CD1c-positive myeloid dendritic cell (primary cell): ENCODE results near the gene AK9.
"Not testable (repeated sequence)": the region's sequence is repeated elsewhere in the genome, so short reads cannot be mapped to it uniquely, and the experiment has no call there.

ENCODE experiments used
- DNase-seq: peaks from one replicate; pipeline ENCODE4 v3.0.0-alpha.2; 2016; ENCODE audit errors: extremely low spot score

Gene AK9

DNA sequence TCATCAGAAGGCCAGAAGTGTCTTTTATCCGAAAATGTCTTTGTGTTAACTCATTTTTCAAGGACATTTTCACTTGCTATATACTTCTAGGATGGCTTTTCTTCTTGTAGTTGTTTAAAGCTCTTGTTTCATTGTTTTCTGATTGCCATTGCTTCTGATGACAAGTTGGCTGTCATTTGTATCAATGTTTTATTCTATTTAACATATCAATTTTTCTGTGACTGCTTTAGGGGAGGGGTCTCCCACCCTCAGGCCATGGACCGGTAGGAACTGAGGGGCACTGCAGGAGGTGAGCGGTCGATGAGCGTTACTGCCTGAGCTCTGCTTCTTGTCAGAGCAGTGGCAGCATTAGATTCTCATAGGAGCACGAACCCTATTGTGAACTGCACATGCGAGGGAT is 65.8 kb downstream of the AK9 start:
- DNase-seq, result no peak

DNA sequence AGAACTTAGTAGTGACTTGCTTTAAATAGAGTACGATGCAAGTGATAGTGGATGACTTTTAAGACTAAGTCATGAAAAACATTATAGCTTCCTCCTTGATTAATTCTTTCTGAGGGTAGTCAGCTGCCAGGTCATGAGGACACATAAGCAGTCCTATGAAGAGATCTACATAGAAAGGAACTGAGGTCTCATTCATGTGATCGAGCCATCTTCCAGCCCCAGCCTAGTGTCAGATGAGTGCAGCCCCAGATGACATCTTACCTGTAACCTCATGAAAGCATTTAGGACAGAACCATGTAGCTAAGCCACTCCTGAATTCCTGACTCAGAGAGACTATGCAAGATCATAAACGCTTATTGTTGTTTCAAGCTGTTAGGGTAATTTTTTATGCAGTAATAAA is 67.7 kb downstream of the AK9 start:
- no peak for DNase-seq

DNA sequence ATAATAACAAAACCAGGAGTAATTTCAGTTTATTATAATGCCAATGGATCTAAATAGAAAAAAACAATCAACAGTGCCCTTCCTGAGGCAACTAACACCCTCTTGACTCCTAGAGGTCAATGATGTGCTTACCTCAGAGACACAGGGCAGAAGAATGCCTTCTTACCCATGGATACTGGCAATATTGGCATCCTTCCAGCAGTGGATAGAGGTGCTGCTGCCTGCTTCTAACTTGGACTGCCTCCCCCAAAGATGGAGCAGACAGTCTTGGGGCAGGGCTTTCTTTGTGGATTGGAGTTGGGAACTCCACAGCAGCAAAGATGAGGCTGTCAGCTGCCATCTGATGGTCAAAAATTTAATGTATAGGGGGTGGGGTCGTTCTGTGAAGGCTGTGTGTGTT is 78.7 kb downstream of the AK9 start:
- no peak for DNase-seq

DNA sequence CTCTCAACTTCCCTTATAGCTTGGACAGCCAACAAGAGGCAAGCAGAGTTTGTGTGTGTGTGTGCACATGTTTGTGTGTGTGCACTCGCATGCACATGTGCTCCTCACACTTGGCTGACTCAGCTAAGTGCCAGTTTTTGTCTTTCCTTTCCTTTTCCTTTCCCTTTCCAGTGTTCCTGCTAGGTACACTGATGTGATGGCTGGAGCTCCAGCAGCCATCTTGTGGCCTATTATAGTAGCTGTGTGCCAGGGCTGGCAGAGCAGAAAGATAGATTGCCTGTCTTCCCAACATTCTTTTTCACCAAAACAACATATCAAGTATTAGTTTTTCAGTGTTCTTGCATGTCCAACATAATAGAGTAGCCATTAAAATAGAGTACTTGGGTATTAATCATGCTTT is 79.5 kb downstream of the AK9 start:
- DNase-seq, result no peak

DNA sequence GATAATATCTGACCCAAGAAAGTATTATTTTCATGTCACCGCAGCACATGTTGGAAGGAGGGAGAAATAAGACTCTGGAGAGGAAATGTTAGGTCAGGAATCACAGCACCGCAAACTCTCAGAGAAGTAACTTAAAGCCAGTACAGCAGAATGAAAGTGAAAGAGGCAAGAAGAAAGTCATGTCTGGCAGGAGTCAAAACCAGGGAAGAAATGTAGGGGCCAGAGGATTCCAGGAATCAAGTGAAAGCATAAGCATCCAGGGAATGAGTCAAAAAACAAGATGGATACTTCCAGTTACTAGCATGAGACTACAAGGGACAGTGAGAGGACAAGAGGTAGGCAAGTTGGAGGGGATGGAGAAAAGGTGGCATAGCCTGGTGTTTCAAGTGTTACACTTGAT is 80.4 kb downstream of the AK9 start:
- no peak for DNase-seq

DNA sequence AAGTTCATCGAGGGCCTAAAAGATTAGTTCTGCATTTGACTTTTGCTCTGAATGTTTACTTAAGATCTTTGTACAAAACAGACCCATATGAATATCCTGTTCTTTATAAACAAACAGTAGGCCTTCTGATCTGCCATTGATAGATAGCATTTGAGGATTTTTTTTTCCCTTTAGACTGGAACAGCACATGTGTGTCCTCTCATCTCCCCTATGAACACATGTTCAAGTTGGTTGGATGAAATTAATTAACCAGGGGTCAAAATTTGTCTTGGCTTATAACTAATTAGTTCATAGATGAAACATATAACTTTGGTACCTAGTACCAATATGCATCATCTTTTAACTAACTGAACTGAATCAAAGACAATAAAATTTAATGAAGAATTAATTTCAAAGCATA is 81.3 kb downstream of the AK9 start:
- DNase-seq, result no peak

DNA sequence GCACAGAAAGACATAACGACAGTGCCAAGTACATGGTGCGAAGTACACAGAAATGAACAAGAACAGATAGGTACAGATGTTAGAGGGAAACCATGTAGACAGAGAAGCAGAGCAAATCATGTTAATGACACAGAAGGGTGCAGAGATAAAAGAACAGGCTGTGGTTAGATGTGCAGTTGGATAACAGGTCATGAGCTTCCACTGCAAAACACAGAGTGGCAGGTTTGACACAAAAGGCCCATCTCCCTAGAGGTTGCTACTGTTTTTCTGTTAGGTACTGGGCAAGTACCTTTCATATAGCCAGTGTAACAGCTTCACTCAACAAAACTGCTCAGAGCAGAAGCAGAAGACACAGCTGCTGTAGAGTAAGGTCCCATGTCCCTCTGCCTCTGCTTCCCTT is 84.6 kb downstream of the AK9 start:
- DNase-seq, result no peak

DNA sequence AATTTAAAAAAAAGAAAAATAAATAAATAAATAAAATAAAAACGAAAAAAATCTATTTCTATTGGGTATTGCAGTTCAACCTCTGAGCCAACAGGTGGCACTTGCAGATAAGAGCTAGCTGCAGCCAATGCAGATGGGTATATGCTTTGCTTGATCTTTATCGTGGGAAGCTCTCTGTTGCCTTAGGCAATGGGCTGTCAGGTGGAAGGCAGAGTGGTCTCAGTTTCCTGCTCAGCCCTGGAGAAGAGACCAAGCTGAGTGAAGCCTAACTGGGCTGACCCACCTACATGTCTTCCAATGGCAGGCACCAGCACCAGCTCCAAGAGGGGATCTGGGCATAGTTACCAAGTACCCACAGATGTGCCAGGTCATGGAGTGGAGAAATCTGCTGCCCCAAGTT is 95.0 kb downstream of the AK9 start:
- DNase-seq, result peak; percentile 37

DNA sequence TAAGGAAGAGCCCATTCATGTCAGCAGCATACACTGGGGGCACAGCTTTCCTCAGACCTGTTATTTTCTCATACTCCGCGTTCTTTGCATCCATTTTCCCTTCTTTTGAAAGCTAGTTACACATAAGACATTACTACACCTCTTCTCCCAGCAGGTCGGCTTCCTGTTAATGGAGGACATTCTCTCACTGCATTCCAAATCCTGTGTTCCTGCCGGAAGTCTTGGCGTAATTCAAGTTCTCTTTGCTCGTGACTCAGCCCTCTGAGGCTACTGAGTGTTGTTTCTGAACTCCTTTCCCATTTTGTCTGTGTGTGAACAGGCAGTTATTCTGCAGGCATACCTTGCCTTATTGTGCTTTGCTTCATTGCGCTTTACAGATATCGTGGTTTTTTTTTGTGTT is 110.5 kb downstream of the AK9 start:
- no peak for DNase-seq

DNA sequence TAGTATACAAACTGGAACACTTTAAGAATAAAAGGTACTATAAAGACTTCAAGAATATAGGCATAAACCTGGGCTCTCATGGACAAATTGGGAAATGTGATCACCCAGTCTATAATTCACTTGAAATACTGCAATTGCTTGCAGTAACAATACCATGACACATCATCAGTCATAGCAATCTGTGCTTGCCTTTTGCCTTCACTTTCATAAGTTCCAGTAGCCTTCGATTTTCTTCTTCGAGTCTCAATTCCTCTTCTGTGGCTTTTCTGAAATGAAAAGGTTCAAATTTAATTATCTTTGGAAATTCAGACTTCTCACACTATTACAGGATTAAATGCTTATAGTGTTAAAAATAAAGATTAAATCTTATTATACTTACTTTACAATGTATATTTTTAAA is 111.6 kb downstream of the AK9 start:
- DNase-seq, result peak; percentile 23

DNA sequence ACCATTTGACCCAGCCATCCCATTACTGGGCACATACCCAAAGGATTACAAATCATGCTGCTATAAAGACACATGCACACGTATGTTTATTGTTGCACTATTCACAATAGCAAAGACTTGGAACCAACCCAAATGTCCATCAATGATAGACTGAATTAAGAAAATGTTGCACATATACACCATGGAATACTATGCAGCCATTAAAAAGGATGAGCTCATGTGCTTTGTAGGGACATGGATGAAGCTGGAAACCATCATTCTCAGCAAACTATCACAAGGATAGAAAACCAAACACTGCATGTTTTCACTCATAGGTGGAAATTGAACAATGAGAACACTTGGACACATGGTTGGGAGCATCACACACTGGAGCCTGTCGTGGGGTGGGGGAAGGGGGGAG is 121.1 kb downstream of the AK9 start:
- DNase-seq, result not testable (repeated sequence)

DNA sequence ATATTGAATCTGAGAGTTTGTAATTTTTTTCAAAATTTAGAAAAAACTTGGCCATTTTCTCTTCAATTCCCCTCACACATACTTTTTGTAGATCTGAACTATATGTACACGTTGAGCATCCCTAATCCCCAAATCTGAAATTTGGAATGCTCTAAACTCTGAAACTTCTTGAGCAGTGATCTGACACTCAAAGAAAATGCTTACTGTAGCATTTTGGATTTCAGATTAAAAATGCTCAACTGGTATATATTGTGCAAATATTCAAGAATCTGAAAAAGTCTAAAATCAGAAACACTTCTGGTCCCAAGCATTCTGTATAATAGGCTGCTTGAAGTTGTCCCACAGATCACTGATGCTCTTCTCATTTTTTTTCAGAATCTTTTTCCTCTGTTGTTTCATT is 129.2 kb downstream of the AK9 start:
- DNase-seq, result no peak

DNA sequence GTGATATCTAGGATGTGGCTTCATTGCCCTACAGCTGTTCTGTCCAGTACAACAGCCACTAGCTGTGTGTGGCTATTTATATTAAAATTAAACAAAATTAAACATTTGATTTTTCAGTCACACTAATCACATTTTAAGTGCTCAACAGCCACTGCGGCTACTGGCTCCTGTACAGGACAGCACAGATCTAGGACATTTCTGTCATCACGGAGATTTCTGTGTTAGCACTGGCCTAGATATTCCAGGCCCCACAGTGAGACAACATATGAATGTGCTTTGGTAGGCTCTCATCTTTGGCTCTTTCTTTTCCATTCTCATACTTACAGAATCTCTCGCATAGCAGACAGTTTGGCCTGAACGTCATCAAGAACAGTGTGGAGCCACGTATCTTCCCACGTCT is 159.6 kb downstream of the AK9 start:
- no peak for DNase-seq

DNA sequence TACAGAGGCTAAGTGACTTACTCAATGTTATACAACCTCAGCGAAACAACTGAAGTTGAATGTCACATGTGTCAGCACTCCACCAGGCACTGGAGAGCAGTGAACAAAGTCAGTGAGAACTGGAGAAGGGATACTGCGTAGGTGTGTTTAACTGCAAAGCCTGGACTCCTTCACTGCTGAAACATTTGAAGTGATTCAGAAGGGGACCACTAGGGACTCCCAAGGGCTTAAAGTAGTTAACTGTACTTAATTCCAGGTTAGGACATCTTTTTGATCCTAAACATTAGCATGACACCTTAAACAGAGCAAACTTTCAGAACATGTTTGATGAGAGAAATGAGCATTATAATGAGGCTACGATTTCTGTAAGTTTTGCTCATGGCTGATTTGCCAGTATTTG is 163.0 kb downstream of the AK9 start:
- DNase-seq, result no peak

DNA sequence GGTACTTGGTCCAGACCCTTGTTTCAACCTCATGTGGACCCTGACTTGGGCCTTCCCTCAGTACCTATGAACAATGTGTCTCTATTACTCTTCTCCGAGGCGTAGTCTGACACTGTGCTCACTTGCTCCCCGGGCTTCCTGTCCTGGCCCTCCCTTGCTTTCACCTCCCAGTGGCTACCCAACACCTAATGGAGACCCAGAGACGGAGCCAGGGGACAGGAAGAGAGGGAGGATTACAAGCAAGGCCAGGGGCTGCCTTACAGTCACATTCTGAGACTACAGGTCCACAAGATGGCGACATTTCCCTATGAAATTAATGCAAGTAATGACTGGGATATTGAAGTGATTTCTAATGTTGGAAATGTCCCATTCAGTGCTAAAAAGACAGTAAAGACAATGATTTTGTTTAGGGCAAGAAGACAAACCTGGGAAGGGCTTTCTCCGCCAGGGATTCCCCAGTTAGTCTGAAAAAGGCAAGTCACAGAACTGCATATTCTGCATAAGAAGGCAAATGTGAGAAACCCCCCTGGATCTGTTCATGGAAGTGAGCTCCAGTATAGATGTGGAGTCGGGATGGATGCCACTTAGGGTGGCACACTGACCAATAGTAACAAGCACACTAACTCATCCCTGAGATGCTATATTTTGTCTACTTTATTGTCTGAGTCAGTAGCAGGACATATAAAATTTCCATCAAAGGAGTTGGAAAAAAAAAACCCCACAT is 163.9 kb downstream of the AK9 start:
- peak; percentile 73 for DNase-seq

DNA sequence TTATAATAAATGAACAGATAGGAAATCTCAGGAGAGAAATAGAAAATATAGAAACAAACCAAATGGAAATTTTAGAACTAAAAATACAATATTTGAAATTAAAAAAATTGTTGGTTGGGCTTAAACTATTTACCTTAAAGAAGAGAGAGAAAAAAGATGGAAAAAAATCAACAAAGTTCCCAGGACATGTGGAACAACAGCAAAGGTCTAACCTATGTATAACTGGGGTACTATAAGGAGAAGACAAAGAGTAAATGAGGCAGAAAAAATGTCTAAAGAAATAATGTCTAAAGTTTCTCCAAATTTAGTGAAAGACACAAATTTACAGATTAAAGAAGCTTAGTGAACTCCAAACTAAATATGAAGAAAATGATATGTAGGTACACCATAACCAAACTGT is 166.9 kb downstream of the AK9 start:
- DNase-seq, result no peak

DNA sequence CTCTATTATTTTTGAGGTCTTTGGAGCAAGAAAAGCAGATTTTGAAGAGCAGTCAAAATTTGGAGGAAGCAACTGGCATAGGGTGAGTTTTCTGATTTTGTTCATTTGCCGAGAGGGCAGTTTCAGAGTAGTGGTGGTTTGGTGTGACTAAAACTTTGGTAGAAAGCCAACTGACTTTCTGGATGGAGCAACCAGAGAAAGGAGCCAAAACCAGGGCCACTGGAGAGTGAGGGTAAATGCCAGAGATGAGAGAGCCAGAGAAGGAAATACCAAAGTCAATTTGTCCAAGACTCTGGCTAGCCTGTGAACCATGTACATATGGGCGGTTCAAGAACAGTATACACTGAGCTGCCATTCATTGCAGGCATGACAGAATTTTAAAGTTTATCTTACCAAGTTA is 167.5 kb downstream of the AK9 start:
- DNase-seq, result no peak

DNA sequence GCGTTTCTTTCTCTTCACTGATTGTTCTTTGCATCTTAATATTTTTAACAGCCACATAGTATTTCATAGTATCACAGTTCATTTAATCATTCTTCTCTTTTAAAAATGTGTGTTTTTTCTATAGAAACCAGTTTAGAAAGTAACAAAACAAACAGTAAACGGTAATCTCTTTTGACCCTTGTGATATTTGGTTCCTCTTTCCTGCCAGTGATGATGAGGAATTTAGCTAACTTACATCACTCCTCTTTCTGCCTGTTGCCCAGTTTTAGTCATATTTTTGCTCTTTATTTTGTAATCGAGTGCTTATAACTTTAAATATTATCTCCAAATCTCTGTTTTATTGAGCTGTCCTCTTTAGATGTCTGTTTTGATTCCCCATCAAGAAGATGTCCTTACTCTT is 169.9 kb downstream of the AK9 start:
- DNase-seq, result peak; percentile 78

DNA sequence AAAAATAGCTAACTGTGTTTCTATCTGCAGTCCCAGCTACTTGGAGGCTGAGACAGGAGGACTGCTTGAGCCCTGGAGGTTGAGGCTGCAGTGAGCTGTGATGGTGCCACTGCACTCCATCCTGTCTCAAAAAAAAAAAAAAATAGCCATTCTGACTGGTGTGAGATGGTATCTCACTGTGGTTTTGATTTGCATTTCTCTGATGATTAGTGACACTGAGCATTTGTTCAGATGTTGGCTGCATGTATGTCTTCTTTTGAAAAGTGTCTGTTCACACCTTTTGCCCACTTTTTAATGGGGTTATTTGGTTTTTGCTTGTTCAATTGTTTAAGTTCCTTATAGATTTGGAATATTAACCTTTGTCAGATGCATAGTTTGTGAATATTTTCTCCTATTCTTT is 171.4 kb downstream of the AK9 start:
- not testable (repeated sequence) for DNase-seq

DNA sequence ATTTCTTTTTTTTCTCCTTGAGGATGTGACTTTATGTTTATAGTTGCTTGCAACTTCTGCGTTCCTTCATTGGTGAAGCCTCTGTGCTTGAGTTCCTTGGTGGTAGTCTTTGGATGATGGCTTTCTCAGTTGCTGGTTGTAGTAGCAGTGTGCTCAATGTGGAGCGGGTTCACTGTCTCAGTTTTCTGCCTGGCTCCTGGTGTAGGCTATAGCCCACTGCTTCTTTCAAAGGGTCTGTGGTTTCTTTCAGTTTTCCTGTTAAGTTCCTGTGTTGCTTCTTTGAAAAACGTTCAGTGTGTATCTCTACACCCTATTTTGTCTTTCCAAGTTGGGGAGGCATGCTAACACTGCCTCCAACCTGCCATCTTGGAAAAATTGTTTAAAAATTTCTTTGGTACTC is 174.1 kb downstream of the AK9 start:
- no peak for DNase-seq

DNA sequence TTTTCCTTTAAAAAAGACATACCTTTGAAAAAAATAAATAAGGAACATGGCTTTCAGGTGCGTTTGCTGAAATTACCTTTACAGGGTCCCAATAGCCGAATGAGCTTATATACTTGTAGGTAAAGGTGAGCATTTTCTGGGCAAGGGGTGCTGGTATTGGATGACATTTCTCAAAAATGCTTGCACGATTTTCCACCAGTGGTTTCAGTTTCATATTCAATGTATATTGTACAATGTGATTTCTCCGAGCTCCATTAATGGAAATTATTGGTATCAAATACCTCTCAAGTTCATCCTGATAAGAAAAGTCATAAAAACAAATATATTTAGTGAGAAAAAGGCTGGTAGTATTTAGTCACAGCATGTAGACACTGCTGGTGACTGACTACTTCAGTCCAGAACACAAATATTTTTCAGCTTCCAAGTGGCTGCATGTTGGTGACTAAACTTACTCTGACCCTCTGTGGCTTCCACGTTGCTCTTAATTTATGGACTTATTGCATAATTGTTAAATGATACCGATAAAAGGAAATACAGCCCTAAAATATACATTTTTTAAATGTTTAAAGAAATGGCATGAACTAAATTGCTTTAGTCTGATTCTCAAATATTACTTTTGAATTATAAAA is 175.1 kb downstream of the AK9 start:
- peak; percentile 10 for DNase-seq

DNA sequence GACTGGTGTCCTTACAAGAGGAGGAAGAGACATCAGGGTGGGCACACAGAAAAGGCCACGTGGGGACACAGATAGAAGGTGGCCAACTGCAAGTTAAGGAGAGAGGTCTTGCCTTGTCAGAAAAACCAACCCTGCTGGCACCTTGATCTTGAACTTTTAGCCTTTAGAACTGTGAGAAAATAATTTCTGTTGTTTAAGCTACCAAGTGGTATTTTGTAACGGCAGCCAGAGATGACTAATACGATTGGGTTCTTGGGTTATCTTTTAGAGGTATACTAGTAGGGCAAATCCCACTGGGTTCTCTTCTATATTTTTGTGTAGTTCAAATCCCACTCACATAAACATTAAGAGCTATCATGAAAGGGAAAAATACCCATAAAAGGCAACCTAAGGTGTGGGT is 176.1 kb downstream of the AK9 start:
- no peak for DNase-seq

DNA sequence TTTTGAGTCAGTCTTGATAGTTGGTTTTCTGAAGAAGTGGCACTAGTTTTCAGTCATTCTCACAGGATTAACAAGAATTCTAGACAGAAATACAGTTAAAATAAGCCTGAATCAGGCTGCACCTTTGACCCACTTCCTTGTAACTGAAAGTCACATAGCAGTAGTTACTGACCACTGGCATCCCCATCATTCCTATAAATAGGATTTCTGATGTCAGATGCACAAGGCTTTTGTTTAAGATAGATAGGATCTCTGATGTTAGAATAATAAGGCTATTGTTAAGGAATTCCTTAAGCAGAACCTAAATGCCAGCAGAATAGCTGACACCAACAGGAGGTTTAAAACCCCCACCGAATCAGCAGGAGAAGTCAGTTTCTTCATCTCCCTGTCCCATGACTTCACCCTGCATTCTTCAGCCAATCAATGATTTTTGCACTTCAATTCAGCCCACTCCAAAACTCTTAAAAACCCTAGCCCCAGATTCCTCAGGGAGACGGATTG is 177.4 kb downstream of the AK9 start:
- peak; percentile 17 for DNase-seq
